GM12878 (cell line): ENCODE results near the gene TBC1D2B. TPM values are rescaled to one million over a fixed set of nuclear protein-coding genes. Genes with fewer than 3 reads are reported as not detected.

ENCODE experiments used
- ASH2L ChIP-seq: fragments of 300-600, 200-600 bp; sonication (generic); IDR thresholded peaks from 2 replicates; pipeline ENCODE4 v1.6.1; 2017; ENCODE audit warnings: low read depth, mild to moderate bottlenecking, borderline replicate concordance
- CBX3 ChIP-seq: fragments of 200-600 bp; sonication (generic); IDR thresholded peaks from 2 replicates; pipeline ENCODE4 v1.6.1; 2016; ENCODE audit warnings: low read depth, borderline replicate concordance
- CHD4 ChIP-seq: fragments of 200-600 bp; sonication (generic); IDR thresholded peaks from 2 replicates; pipeline ENCODE4 v1.6.1; 2016; ENCODE audit warnings: mild to moderate bottlenecking
- ETV6 ChIP-seq, 2 experiments: fragments of 450-650 bp in 1 of 2; IDR thresholded peaks in 1 of 2; conservative IDR thresholded peaks in 1 of 2; 2 replicates each; pipeline ENCODE4 v1.6.1; 2014; ENCODE audit warnings: antibody characterized with exemption in 1 of 2, borderline replicate concordance in 1 of 2, low read depth in 1 of 2, mild to moderate bottlenecking in 1 of 2, moderate library complexity in 1 of 2
- GABPA ChIP-seq: IDR thresholded peaks from 2 replicates; pipeline ENCODE4 v1.6.1; 2014; ENCODE audit warnings: antibody characterized with exemption, low read depth, mild to moderate bottlenecking, inconsistent platforms
- IKZF1 ChIP-seq: fragments of 450-650 bp; conservative IDR thresholded peaks from 2 replicates; pipeline ENCODE4 v1.6.1; 2017; ENCODE audit warnings: antibody characterized with exemption, mild to moderate bottlenecking
- MTA2 ChIP-seq: fragments of 450-650 bp; IDR thresholded peaks from 2 replicates; pipeline ENCODE4 v1.6.1; 2016; ENCODE audit warnings: low read depth, mild to moderate bottlenecking, moderate library complexity
- NFXL1 ChIP-seq: fragments of 450-650 bp; IDR thresholded peaks from 2 replicates; pipeline ENCODE4 v1.6.1; 2017; ENCODE audit warnings: antibody characterized with exemption, mild to moderate bottlenecking, borderline replicate concordance
- SIN3A ChIP-seq: IDR thresholded peaks from 2 replicates; pipeline ENCODE4 v1.6.1; 2012; ENCODE audit warnings: low read depth, low read length, improper control_type of control experiment
- SIX5 ChIP-seq: IDR thresholded peaks from 2 replicates; pipeline ENCODE4 v1.6.1; 2011; ENCODE audit warnings: mild to moderate bottlenecking, low read depth, low read length, moderate library complexity; ENCODE audit not compliant: severe bottlenecking
- SMC3 ChIP-seq: IDR thresholded peaks from 2 replicates; pipeline ENCODE4 v1.6.1; 2011; ENCODE audit warnings: low read length, improper control_type of control experiment, borderline replicate concordance
- TARDBP ChIP-seq: IDR thresholded peaks from 2 replicates; pipeline ENCODE4 v1.6.1; 2016; ENCODE audit warnings: borderline replicate concordance
- TBL1XR1 ChIP-seq: IDR thresholded peaks from 2 replicates; pipeline ENCODE4 v1.6.1; 2012; ENCODE audit warnings: low read depth, low read length, improper control_type of control experiment
- polyA plus RNA-seq, 11 experiments: library from polyadenylated mRNA; depleted of rRNA in 4 of 11; unstranded in 6 of 11; stranded (reverse) in 5 of 11; fragments of >200 nt; fragmentation: Nextera tagmentation in 4 of 11; fragmentation: Illumina TruSeq in 1 of 11; extraction: Ambion mirVana in 4 of 11; extraction: Trizol in 1 of 11; gene quantifications; 1 replicate in 1 of 11; 2 replicates in 10 of 11; pipeline versions ENCODE4 v1.2.1 to v1.2.3, GENCODE V29; 2011 to 2016; ENCODE audit warnings: inconsistent platforms in 2 of 11, missing spikeins in 2 of 11, low read depth in 1 of 11
- total RNA-seq, 4 experiments: library from RNA; depleted of rRNA in 3 of 4; stranded (reverse); fragments of >200 nt in 3 of 4; fragmentation: Illumina TruSeq in 1 of 4; extraction: Trizol in 1 of 4; gene quantifications; 2 replicates each; pipeline versions ENCODE4 v1.2.1 to v1.2.3, GENCODE V29; 2013 to 2021
- TF ChIP-seq, protein P1 (sequence below): fragments of 450-650 bp; IDR thresholded peaks from 2 replicates; pipeline ENCODE4 v1.6.1; 2017; ENCODE audit warnings: mild to moderate bottlenecking, moderate library complexity
- TF ChIP-seq, protein P2 (sequence below): IDR thresholded peaks from 2 replicates; pipeline ENCODE4 v1.6.1; 2011; ENCODE audit warnings: borderline replicate concordance, low read depth, mild to moderate bottlenecking, moderate library complexity, low read length; ENCODE audit not compliant: insufficient read depth, poor library complexity, severe bottlenecking
- TF ChIP-seq, protein P3 (sequence below): IDR thresholded peaks from 2 replicates; pipeline ENCODE4 v1.6.1; 2012; ENCODE audit warnings: low read depth, low read length, improper control_type of control experiment
- TF ChIP-seq, protein P4 (sequence below): IDR thresholded peaks from 2 replicates; pipeline ENCODE4 v1.6.1; 2012; ENCODE audit warnings: low read depth, low read length, improper control_type of control experiment
- TF ChIP-seq, protein P5 (sequence below): fragments of 150-350 bp; IDR thresholded peaks from 2 replicates; pipeline ENCODE4 v1.6.1; 2016; ENCODE audit warnings: low read depth, low read length

TBC1D2B gene
- total and polyA plus RNA-seq, 10 of the 15 experiments (the other 5 are each of a cell fraction or from before 2014, with no cell fraction given) = 1.3 to 53.4 (median 19.4) TPM

DNA sequence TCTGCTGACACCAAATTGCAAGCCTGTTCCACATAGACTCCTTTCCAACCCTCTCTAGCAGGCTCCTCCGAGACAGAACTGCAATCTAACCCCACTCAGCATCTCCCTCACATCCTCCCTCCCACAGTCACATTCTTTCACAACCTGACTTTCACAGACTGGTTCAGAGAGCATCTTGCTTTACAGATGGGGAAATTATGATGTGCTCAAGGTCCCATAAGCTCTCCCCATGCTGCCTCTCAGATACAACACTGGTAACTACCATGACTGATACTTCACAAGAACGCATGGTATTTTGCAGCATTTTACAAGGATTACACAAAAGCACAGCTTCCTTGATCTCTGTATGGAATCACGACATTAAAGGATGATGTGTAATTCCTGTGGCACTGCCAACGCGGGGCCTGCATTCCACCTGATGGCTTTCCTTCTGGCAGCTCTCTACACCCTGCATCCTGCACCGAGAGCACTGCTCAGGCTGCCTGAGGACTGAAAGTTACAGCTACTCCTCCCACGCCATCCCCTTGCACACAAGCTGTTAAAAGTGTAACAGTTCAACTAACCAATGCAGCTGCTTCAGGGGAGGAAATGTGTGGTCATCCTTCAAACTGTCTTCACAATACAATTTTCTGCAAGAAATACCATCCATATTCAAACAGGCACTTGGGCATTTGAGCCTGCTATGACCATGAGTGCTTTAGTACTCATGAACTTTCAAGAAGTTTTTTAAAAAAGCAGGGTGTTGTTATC is 27.6 kb downstream of the TBC1D2B start (continued):
- TF ChIP-seq, protein P1, sequence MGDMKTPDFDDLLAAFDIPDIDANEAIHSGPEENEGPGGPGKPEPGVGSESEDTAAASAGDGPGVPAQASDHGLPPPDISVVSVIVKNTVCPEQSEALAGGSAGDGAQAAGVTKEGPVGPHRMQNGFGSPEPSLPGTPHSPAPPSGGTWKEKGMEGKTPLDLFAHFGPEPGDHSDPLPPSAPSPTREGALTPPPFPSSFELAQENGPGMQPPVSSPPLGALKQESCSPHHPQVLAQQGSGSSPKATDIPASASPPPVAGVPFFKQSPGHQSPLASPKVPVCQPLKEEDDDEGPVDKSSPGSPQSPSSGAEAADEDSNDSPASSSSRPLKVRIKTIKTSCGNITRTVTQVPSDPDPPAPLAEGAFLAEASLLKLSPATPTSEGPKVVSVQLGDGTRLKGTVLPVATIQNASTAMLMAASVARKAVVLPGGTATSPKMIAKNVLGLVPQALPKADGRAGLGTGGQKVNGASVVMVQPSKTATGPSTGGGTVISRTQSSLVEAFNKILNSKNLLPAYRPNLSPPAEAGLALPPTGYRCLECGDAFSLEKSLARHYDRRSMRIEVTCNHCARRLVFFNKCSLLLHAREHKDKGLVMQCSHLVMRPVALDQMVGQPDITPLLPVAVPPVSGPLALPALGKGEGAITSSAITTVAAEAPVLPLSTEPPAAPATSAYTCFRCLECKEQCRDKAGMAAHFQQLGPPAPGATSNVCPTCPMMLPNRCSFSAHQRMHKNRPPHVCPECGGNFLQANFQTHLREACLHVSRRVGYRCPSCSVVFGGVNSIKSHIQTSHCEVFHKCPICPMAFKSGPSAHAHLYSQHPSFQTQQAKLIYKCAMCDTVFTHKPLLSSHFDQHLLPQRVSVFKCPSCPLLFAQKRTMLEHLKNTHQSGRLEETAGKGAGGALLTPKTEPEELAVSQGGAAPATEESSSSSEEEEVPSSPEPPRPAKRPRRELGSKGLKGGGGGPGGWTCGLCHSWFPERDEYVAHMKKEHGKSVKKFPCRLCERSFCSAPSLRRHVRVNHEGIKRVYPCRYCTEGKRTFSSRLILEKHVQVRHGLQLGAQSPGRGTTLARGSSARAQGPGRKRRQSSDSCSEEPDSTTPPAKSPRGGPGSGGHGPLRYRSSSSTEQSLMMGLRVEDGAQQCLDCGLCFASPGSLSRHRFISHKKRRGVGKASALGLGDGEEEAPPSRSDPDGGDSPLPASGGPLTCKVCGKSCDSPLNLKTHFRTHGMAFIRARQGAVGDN = no peak
- TF ChIP-seq, protein P2, sequence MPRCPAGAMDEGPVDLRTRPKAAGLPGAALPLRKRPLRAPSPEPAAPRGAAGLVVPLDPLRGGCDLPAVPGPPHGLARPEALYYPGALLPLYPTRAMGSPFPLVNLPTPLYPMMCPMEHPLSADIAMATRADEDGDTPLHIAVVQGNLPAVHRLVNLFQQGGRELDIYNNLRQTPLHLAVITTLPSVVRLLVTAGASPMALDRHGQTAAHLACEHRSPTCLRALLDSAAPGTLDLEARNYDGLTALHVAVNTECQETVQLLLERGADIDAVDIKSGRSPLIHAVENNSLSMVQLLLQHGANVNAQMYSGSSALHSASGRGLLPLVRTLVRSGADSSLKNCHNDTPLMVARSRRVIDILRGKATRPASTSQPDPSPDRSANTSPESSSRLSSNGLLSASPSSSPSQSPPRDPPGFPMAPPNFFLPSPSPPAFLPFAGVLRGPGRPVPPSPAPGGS = no peak
- TF ChIP-seq SIX5 = no peak
- 0 out of 2 replicates have a peak, but pooled peaks have one; percentile 28 for TF ChIP-seq TBL1XR1
- no peak for TF ChIP-seq CHD4
- TF ChIP-seq, protein P3, sequence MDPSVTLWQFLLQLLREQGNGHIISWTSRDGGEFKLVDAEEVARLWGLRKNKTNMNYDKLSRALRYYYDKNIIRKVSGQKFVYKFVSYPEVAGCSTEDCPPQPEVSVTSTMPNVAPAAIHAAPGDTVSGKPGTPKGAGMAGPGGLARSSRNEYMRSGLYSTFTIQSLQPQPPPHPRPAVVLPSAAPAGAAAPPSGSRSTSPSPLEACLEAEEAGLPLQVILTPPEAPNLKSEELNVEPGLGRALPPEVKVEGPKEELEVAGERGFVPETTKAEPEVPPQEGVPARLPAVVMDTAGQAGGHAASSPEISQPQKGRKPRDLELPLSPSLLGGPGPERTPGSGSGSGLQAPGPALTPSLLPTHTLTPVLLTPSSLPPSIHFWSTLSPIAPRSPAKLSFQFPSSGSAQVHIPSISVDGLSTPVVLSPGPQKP = peak; percentile 37; the same call in 1 of the 2 replicates
- TF ChIP-seq IKZF1 = peak; percentile 88
- TF ChIP-seq, protein P4, sequence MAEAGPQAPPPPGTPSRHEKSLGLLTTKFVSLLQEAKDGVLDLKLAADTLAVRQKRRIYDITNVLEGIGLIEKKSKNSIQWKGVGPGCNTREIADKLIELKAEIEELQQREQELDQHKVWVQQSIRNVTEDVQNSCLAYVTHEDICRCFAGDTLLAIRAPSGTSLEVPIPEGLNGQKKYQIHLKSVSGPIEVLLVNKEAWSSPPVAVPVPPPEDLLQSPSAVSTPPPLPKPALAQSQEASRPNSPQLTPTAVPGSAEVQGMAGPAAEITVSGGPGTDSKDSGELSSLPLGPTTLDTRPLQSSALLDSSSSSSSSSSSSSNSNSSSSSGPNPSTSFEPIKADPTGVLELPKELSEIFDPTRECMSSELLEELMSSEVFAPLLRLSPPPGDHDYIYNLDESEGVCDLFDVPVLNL = no peak
- TF ChIP-seq CBX3 = no peak
- TF ChIP-seq ETV6 (conservative IDR thresholded peaks at IDR 0.05 in 1 of 2, IDR thresholded peaks at IDR 0.05 in 1 of 2; ENCODE audit: borderline replicate concordance in 1 of 2, low read depth in 1 of 2) = peak in 1 of 2 experiments; percentile 56; a peak in 1 of 4 replicates
- peak; percentile 9; the same call in 1 of the 2 replicates for TF ChIP-seq SMC3
- no peak for TF ChIP-seq SIN3A
- TF ChIP-seq GABPA = no peak
- TF ChIP-seq MTA2 = peak; percentile 76
- TF ChIP-seq, protein P5, sequence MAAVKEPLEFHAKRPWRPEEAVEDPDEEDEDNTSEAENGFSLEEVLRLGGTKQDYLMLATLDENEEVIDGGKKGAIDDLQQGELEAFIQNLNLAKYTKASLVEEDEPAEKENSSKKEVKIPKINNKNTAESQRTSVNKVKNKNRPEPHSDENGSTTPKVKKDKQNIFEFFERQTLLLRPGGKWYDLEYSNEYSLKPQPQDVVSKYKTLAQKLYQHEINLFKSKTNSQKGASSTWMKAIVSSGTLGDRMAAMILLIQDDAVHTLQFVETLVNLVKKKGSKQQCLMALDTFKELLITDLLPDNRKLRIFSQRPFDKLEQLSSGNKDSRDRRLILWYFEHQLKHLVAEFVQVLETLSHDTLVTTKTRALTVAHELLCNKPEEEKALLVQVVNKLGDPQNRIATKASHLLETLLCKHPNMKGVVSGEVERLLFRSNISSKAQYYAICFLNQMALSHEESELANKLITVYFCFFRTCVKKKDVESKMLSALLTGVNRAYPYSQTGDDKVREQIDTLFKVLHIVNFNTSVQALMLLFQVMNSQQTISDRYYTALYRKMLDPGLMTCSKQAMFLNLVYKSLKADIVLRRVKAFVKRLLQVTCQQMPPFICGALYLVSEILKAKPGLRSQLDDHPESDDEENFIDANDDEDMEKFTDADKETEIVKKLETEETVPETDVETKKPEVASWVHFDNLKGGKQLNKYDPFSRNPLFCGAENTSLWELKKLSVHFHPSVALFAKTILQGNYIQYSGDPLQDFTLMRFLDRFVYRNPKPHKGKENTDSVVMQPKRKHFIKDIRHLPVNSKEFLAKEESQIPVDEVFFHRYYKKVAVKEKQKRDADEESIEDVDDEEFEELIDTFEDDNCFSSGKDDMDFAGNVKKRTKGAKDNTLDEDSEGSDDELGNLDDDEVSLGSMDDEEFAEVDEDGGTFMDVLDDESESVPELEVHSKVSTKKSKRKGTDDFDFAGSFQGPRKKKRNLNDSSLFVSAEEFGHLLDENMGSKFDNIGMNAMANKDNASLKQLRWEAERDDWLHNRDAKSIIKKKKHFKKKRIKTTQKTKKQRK = no peak
- TF ChIP-seq TARDBP = no peak
- TF ChIP-seq NFXL1 = no peak
- no peak for TF ChIP-seq ASH2L
